Small intestine (tissue), 7 donors: ENCODE measurements around the gene CXXC5. TPM values are rescaled to one million over a fixed set of nuclear protein-coding genes. Genes with fewer than 3 reads are reported as not detected.

Experiments
- DNase-seq, 2 donors: peaks; one replicate each; pipeline versions ENCODE4 v3.0.0 to v3.0.0-alpha.2; 2013
- FAIRE-seq: peaks from 2 replicates; lab custom pipeline; 2012; peaks lifted over from hg19 to GRCh38; lab: Jason Lieb, UNC
- H3K27ac ChIP-seq, 3 donors: one replicate each; pipeline ENCODE4 v1.5.1; 2013; ENCODE audit warnings: low read length in 2 of 3, mild to moderate bottlenecking in 2 of 3, control low read depth in 1 of 3, inconsistent platforms in 1 of 3, low read depth in 1 of 3, moderate library complexity in 1 of 3
- H3K27me3 ChIP-seq, 3 donors: one replicate each; pipeline ENCODE4 v1.6.1; 2013; ENCODE audit warnings: low read length in 3 of 3, inconsistent platforms in 1 of 3; ENCODE audit not compliant: control insufficient read depth in 3 of 3, insufficient read depth in 3 of 3
- H3K36me3 ChIP-seq, 3 donors: one replicate each; pipeline ENCODE4 v1.6.1; 2013; ENCODE audit warnings: low read length in 3 of 3, inconsistent platforms in 1 of 3, low read depth in 1 of 3, mild to moderate bottlenecking in 1 of 3, moderate library complexity in 1 of 3; ENCODE audit not compliant: control insufficient read depth in 3 of 3, insufficient read depth in 2 of 3
- H3K4me1 ChIP-seq, 3 donors: one replicate each; pipeline ENCODE4 v1.6.1; 2013; ENCODE audit warnings: low read length in 2 of 3, inconsistent platforms in 1 of 3, low read depth in 1 of 3, mild to moderate bottlenecking in 1 of 3, moderate library complexity in 1 of 3; ENCODE audit not compliant: control insufficient read depth in 3 of 3, insufficient read depth in 2 of 3
- H3K4me3 ChIP-seq, 3 donors: one replicate each; pipeline ENCODE4 v1.5.1; 2013; ENCODE audit warnings: low read length in 3 of 3, control low read depth in 1 of 3, inconsistent platforms in 1 of 3, low read depth in 1 of 3, mild to moderate bottlenecking in 1 of 3, moderate library complexity in 1 of 3
- H3K9me3 ChIP-seq, 2 donors: one replicate each; pipeline ENCODE4 v1.6.1; 2013; ENCODE audit warnings: low read depth in 1 of 2, low read length in 1 of 2; ENCODE audit not compliant: control insufficient read depth in 2 of 2, insufficient read depth in 1 of 2
- WGBS, 3 donors: extraction: QIAGEN DNeasy Blood & Tissue Kit; methylation state at CpG; one replicate each; pipeline ENCODE4 v1.1.7; 2013; 5-methylcytosine and 5-hydroxymethylcytosine counted together
- polyA plus RNA-seq, 4 donors: library from polyadenylated mRNA; stranded (reverse) in 3 of 4; unstranded in 1 of 4; fragments of 200-250 nt in 3 of 4; fragments of 120-200 nt in 1 of 4; gene quantifications; one replicate each; pipeline versions ENCODE4 v1.2.1 to v1.2.3, GENCODE V29; 2013
- donor health status: healthy with polysubstance abuse.
- donor health status: control.
- donor health status: control.
- donor health status: Bipolar disorder and iron deficiency.
- donor health status: healthy.

Gene CXXC5
- polyA plus RNA-seq, 4 donors = 3.8 to 89.4 (median 18.2) TPM

DNA sequence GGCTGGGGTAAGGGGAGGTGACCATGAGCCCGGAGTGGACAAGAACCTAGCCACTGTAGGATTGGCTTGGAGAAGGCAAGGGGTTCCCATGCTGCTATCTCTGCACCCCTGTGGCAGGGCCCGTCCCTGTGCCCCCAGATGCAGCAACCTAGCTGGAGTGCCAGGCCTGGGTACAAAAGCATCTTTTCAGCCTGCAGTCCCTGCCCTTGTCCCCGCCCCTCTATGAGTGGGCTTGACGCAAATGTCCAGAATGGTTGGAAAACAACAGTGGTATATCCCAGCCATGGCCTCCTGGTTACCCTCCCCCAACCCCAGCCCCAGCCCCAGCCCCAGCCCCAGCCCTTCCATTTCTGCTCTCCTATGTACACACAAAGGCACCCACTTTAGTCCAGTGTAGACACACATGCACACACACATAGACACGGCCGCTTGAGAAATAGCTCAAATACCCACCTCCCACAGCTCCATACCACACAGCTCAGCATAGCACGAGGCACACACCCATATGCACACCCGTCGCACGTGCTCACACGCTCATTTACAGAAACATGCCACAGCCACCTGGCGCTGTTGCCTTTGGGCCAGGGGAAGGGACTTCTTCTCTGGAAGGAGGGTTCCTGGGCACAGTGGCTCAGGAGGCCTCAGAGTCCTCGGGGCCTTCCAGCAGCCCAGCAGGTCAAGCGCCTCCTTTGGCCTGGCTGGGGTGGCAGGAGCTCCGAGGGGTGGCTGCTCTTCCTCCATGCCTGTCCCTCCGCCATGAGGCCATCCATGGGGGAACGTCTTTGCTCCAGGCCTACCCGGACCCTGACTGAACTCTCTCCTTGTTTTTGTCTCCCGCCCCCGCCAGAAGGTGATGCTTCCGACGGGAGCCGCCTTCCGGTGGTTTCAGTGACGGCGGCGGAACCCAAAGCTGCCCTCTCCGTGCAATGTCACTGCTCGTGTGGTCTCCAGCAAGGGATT, 34.1 kb downstream of the CXXC5 start:
- no peaks in the 10 kb centered on the region for H3K9me3 ChIP-seq
- 87 to 94% (median 92%) methylated on average over 29 of the region's 29 CpGs for WGBS, 3 donors
- H3K27me3 ChIP-seq = no peaks in the 10 kb centered on the region
- H3K4me1 ChIP-seq = peaks cover 0 to 10% (median 0%) of the 10 kb centered on the region in 3 donors
- H3K36me3 ChIP-seq = peaks cover 0 to 93% (median 2%) of the 10 kb centered on the region in 3 donors
- FAIRE-seq = no peak
- H3K27ac ChIP-seq = no peak overlapping the region
- no peak overlapping the region for H3K4me3 ChIP-seq
- no peak for DNase-seq

DNA sequence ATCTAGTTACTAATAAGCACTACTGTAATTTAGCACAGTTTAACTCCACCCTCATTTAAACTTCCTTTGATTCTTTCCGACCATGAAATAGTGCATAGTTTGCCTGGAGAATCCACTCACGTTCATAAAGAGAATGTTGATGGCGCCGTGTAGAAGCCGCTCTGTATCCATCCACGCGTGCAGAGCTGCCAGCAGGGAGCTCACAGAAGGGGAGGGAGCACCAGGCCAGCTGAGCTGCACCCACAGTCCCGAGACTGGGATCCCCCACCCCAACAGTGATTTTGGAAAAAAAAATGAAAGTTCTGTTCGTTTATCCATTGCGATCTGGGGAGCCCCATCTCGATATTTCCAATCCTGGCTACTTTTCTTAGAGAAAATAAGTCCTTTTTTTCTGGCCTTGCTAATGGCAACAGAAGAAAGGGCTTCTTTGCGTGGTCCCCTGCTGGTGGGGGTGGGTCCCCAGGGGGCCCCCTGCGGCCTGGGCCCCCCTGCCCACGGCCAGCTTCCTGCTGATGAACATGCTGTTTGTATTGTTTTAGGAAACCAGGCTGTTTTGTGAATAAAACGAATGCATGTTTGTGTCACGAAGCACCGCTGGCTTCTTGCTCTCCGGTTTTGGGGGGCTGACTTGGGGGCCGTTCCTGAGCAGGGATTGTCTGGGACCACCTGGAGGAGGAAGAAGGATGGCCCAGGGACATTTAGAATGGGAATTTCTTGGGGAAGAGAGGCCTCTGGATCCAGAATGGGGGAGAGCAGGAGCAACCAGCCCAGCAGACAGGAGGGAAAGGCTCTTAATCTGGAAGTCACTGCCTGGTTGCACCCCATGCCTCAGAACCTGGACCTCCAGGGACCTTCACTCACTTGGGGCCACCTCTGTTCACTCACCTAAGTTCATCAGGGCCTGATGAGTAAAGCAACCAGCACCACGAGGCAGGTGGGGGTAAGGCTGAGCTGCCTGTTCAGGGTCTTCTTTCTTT, 35.4 kb downstream of the CXXC5 start:
- peaks cover 0 to 88% (median 2%) of the 10 kb centered on the region in 3 donors for H3K36me3 ChIP-seq
- peaks cover 0 to under 1% (median 0%) of the 10 kb centered on the region in 3 donors for H3K4me1 ChIP-seq
- no peak overlapping the region for H3K27ac ChIP-seq
- DNase-seq = no peak
- no peak for FAIRE-seq
- 70 to 82% (median 77%) methylated on average over 20 of the region's 20 CpGs for WGBS, 3 donors
- H3K9me3 ChIP-seq = no peaks in the 10 kb centered on the region
- no peak overlapping the region for H3K4me3 ChIP-seq
- no peaks in the 10 kb centered on the region for H3K27me3 ChIP-seq

- 87 to 93% (median 91%) methylated on average over 7 of the region's 7 CpGs for WGBS, 3 donors
- H3K36me3 ChIP-seq = peaks cover 0 to 86% (median 2%) of the 10 kb centered on the region in 3 donors
- H3K4me3 ChIP-seq = no peak overlapping the region
- FAIRE-seq (no peak), DNase-seq (no peak)
- peaks cover 0 to 9% (median 0%) of the 10 kb centered on the region in 3 donors for H3K4me1 ChIP-seq
- H3K27me3 ChIP-seq = no peaks in the 10 kb centered on the region
- H3K27ac ChIP-seq = no peak overlapping the region
- no peaks in the 10 kb centered on the region for H3K9me3 ChIP-seq
These were observed 36.3 kb downstream of the CXXC5 start for GRCh38 chr5:139684350-139684880.

- peaks cover 0 to 81% (median 2%) of the 10 kb centered on the region in 3 donors for H3K36me3 ChIP-seq
- 55 to 67% (median 65%) methylated on average over 18 to 19 of the region's 19 CpGs for WGBS, 3 donors
- FAIRE-seq (no peak), DNase-seq (no peak)
- no peak overlapping the region for H3K4me3 ChIP-seq
- no peak overlapping the region for H3K27ac ChIP-seq
- peaks cover 0 to 16% (median 0%) of the 10 kb centered on the region in 3 donors for H3K4me1 ChIP-seq
- no peaks in the 10 kb centered on the region for H3K27me3 ChIP-seq
- no peaks in the 10 kb centered on the region for H3K9me3 ChIP-seq
These were observed 37.0 kb downstream of the CXXC5 start for GRCh38 chr5:139684881-139685749.

DNA sequence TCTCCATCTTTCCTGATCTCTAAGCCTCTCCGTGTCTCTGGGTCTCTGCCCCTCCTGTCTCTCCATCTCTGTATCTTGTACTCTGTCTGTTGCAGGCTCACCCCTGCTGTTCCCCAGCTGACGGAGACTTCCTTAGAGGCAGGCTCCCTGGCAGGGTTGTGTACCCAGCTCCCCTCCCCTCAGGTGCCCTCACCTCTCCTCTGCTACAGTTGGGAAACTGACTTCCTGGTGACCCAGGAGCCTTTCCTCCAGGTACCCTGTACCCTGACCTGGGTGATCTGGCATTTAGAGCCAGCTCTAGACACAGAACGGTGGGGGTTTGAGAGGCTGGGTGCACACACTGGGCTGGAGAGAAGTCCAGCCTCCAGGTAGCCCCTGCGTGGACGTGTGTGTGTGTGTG, 37.7 kb downstream of the CXXC5 start:
- 45 to 60% (median 46%) methylated on average over 5 of the region's 5 CpGs for WGBS, 3 donors
- no peak for FAIRE-seq
- Histone ChIP-seq H3K27ac (no peak overlapping the region), H3K4me3 (no peak overlapping the region), H3K27me3 (no peaks in the 10 kb centered on the region), H3K9me3 (no peaks in the 10 kb centered on the region), H3K36me3 (peaks cover 0 to 73% (median 2%) of the 10 kb centered on the region in 3 donors), H3K4me1 (peaks cover 0 to 23% (median 0%) of the 10 kb centered on the region in 3 donors)
- DNase-seq = no peak

- Histone ChIP-seq H3K36me3 (peaks cover 0 to 69% (median 1%) of the 10 kb centered on the region in 3 donors), H3K27me3 (no peaks in the 10 kb centered on the region), H3K4me3 (no peak overlapping the region), H3K4me1 (peaks cover 0 to 25% (median 0%) of the 10 kb centered on the region in 3 donors), H3K9me3 (no peaks in the 10 kb centered on the region), H3K27ac (no peak overlapping the region)
- DNase-seq (no peak), FAIRE-seq (no peak)
- WGBS, 3 donors = 73 to 78% (median 77%) methylated on average over 5 of the region's 5 CpGs
These were observed 38.2 kb downstream of the CXXC5 start for GRCh38 chr5:139686356-139686705.

DNA sequence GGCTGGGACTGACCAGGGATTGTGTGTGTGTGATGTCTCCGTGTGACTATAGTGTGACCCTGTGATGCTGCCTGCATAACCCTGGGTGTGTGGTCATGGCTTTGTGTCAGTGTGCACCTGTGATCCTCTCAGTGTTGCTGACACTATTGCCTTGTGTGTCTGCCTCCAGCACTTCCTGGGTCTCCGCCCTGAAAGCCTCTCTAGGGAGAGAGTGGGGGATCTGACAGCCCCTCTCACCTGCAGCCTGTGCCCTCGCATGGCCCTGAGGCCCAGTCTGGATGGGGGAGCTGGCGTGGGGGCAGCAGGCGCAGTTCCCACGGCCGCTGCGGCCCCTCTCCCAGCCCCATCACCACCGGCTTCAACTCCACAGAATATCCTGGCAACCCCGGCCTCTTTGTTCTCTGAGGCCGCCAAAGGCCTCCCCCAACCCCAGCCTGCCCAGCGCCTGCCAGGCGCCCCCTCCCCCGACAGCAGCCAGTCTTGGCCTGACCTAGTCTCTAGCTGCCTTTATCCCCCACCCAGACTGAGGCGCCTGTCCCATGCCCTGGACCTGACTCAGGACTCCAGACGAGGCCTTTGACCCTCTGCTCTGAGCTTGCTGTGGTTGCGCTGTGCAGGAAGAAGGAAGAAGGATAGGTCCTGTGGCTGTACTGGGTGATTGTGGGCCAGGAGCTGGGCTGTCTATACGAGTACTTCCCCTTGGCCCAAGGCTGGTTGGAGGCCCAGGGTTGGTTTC, 38.7 kb downstream of the CXXC5 start:
- FAIRE-seq (no peak), DNase-seq (peak in 1 of 2 donors; percentile 54)
- Histone ChIP-seq H3K27ac (no peak overlapping the region), H3K4me1 (peaks cover 0 to 25% (median 0%) of the 10 kb centered on the region in 3 donors), H3K9me3 (no peaks in the 10 kb centered on the region), H3K27me3 (no peaks in the 10 kb centered on the region), H3K36me3 (peaks cover 0 to 63% (median 0%) of the 10 kb centered on the region in 3 donors), H3K4me3 (no peak overlapping the region)
- 78 to 87% (median 82%) methylated on average over 18 of the region's 18 CpGs for WGBS, 3 donors
